HK-2 (cell line): ENCODE measurements around the gene ZDHHC18.

Source experiments
- DNase-seq: peaks from one replicate; pipeline ENCODE4 v3.0.0-alpha.2; 2018; ENCODE audit not compliant: unreplicated experiment

The ZDHHC18 gene

DNA sequence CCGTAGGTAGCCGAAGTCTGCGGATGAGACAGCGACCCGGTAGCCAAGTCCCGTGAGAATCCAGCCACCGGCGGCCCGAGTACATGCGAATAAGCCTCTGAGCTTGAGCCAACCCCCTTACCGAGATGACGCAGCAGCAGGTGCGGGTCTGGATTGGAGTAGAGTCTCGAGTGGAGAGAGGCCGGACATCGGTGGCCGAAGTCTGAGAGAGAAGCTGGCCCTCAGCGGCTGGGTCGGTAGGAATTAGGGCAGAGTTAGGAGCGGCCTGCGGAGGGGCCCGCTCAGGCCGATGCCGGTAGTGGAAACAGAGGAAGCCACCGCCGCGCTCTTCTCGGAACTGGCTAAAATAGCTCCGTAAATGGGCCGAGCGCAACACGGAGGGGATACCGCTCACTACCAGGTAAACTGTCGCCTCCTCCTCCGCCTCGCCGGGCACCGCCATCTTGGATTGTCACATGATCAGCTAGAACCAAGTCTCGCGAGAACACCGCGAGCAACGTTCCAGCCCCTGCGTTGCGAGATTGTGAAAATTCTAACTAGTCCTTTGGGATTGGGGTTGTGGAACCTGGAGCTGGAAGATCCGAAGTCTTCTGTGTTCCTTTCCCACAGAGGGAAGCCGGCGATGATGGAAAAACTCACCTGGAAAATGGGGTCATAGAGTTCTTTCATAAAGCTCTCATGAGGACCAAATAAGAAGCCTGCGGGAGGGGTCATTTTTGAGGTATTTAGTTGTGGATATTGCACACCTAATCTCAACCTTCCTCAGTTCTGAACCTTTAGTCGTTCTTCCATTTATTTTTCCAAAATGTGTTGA lies 73.7 kb downstream of the ZDHHC18 start, which contains the start of gene GPATCH3:
Gene GPATCH3 (minus strand): TSS at position 467 of the 814 bp plus-strand sequence. CDS start 25 bp downstream, at position 442.
- DNase-seq = peak; percentile 92

DNA sequence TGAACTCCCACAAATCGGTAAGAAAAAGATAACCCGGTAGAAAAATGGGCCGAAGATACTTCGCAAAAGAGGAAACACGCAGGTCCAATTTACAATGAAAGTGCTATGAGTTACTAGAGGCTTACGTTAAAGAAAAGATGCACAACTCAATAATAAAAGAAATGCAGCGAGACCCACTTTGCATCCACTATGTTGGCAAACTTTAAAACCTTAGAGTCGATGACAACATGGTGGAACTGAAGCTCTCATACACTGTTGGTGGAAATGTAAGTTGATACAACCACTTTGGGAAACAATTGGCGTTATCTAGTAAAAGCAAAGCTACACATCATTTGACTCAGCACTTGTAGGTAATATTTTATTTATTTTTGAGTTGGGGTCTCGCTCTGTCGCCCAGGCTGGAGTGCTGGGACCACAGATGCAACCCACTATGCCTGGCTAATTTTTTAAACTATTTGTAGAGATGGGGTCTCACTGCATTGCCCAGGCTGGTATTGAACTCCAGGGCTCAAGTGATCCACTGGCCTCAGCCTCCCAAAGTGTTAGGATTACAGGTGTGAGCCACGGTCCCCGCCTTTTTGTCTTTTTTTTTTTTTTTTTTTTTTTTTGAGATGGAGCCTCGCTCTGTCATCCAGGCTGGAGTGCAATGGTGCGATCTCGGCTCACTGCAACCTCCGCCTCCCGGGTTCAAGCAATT lies 74.5 kb downstream of the ZDHHC18 start:
- no peak for DNase-seq
